Measurements from ENCODE around the gene EPB41L4B.

The EPB41L4B gene

DNA sequence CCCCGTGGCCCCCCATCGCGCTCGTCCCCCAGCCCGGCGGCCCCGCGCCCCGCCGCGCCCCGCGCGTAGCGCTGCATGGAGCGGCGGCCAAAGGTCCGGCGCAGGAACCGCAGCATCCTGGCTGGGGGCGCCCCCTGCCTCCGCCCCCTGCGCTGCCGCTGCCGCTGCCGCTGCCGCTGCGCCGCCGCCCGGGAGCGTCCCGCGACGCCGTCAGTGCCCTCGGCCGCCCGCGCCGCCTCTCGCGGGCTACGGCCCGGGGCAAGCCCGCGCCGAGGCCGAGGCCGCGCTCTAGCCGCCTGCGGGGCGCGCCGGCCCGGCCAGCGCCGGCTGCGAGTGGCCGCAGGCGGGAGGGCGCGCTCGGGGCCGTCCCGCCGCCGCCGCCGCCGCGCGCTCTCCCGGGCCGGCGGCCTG, 523 bp downstream of the EPB41L4B start:
- DNase-seq (ENCODE audit: low spot score), result peak; percentile 49

DNA sequence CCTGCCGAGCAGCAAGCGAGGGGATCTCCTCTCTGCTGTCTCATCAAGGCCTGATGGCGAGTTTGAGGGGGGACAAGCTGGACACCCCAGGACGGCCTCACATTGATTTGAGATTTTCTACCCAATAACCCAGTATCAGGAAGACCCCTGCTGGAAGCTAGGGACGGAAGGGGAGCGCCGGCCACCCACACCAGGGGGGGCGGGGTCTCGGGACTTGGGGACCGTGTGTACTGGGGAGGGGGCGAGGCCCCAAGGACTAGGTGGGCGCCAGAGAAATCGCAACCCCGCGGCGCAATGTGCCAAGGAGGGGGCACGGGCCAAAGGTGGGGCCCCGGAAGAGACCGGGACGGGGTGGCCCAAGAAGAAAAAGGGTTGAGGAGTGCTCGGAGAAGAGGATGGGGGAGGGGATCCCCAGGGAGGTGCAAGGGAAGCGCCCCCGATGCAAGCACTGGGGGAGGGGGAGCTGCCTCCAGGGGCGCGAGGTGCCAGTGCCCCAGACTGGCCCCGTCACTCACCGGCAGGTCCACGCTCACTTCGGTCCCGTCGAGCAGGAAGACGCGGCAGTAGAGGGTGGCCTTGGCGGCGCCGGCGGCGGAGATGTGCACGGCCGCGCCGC, 1.1 kb downstream of the EPB41L4B start:
- DNase-seq (ENCODE audit: low spot score), result peak; percentile 45

DNA sequence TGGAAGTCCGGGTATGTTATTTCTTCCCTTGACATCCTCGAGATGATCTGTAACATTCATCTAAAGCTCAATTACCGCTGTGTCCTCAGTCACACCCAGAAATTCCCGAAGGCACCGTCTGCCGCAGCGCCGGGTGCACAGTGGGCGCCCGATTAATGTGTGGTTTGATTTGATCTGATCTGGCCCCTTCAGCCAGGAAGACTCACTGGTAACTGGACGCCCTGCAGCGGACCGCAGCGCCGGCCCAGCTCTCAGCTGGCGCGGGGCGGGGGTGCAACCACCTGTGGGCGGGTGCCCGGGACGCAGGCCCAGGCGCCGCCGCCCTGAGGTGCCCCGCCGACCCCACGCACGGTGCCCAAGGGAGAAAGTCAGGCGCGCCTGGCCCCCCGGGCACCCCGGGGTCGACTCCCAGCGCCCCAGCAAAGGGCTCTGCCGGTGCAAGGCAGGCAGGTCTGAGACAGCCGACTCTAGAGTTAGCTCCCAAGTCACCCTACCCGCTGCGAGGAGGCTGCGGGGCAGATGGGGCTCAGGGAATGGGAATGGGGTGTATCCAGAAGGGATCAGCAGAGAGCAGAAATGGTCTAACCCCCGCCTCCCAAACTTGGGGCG, 1.7 kb downstream of the EPB41L4B start:
- peak; percentile 23 for DNase-seq (ENCODE audit: low spot score)

DNA sequence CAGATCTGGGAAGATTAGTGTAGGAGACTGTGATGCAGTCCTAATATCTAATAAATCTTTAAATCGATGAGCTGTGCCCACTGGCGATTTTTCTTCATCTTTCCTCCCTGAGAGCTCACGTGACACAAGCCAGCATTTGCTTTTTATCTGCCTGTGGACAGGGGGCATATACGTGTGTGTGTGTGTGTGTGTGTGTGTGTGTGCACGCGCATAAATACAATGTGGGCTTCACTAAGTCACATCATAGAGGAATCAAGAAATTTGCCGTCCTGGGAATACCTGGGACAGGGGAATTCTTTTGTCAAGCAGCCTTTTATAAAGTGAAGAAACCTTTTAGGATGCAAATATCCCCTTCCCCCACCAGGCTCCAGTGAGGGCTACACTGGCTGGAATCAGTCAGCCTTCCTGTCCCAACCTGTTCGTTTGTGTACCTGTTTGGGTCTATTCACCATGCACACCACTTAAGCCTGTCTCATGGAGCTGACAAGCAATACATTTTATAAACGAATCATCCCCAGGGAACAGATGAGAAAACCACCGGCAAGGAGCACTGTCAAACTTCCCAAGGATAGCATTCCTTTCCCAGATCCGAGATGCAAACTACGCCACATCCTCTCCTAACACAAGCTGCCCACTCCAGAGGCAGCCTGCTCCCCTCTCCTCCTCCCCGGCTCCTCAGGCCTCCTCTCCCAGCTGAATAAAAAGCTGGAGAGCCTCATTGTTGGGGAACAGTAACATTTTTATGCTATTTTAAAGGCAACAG, 2.7 kb downstream of the EPB41L4B start:
- DNase-seq (ENCODE audit: low spot score), result peak; percentile 43

DNA sequence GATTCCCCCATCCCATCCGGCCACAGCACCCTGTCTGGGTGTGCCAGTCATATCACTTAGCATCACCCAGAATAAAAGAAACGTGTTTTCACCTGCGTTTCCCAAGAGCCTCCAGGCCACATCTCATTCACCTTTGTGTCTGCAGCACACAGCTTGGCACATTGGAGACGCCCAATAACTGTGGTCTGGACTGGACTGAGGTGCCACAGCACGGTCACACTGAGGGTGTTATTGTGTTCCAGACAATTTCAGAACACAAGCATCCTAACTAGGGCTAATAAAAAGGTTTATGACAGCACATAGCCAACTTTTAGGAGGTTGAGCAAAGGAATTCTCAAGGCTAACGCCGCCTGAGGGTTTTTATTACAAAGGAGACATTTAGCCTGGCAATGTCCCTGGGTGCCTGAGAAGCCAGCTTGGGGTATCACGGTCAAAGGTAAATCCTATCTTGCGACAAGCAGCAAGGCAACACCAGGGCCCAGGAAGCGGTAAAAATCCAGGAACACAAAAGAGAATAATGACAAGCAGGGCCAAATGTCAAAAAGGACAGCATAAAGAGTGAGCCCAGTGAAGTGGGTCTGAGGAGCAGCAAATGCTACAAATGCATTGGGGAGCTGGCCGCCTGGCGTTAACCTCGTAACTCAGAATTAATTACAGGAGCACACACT, 3.4 kb downstream of the EPB41L4B start:
- no peak for DNase-seq (ENCODE audit: low spot score)

DNA sequence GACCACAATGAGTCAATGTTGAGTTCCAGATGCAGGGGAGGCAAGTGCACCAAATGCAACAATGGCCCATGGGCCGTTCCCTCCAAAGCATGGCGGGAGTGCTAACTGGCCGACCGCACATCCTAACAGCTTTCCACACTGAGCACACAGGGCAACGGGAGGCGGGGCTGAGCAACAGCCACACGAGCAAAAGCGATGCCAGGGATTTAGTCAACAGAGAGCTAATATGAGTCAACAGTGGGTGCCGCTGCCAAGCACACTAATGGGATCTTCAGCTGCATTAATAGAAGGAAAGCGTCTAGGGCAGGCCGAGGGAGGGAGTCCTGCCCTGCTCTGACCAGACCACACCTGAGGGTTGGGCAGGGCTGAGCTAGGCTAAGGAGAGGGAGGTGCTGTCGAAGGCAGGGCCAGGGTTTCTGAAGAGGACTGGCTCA, 4.6 kb downstream of the EPB41L4B start:
- peak; percentile 96 for DNase-seq (ENCODE audit: low spot score)

DNA sequence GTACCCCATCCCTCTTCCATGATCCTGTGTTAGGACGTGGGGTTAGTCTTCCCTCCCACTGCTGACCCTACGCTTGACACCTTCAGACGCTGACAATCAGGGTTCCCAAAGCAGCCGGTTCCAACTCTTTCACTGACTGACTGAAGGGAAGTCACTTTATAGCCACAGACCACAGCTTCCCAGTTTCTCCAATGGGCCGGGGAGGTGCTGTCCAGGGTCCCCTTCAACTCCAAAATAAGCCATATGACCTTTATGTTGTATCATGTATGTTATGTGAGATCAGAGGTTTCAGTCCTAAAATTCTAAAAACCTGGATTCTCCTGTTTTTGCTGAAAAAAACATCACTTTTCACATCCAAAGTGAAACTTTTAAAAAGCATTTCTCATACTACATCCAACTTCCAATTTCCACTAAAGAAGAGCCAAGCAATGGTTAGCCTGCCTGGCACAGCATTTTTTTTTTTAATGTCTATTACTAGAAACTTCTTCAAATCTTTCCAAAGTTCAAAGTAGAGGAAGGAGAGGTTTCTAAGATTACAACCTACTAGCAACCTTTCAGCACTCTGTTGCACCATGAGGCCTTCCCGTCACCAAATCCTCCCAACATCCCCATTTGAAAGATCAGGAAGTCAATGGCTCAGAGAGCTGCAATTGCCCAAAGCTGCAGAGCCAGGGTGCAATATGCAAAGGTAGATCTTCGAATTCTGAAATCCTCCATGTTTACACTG, 5.2 kb downstream of the EPB41L4B start:
- DNase-seq (ENCODE audit: low spot score), result no peak

DNA sequence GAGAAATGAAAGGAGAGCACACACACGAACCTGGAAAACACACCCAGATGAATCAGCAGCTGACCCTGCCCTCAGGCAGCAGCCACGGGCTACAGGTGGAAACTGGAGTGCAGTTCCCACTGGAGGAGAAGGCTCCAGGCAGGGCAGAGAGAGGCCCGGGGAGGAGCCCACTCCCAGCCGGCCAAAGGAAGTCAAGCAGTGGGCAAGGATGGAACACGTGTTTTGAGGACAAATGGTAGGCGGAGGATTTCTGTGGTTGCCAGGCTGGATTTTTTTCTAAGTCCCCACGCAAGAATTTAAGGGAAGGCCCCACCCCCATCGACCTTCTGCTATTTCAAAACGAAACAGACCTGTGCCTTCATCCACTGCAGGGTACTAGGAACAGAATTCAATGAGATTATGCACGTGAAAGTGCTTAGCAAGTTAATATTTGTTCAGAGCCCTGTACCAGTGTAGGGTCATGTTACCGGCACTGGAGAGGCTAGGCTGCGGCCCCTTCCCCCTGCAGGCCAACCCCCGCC, 6.8 kb downstream of the EPB41L4B start:
- peak; percentile 40 for DNase-seq (ENCODE audit: low spot score)

DNA sequence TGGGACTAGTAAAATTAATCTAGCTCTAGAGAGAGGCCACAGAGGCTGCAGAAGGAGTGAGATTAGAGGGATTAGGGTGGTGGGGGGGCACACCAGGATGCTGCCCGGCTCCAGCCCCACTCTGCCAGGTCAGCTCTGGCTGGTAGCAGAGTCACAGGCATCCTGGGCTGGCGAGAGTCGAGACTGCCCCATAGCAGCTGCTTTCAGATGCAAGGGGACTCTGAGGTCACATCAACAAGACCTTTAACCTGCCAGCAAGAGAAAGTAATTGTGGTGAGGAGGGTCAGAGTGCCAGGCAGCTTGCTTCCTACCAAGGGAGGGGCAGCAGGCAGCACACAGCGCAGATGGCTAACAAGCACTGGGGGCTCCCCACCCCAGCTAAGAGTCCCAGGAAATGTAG, 7.5 kb downstream of the EPB41L4B start:
- DNase-seq (ENCODE audit: low spot score), result no peak

DNA sequence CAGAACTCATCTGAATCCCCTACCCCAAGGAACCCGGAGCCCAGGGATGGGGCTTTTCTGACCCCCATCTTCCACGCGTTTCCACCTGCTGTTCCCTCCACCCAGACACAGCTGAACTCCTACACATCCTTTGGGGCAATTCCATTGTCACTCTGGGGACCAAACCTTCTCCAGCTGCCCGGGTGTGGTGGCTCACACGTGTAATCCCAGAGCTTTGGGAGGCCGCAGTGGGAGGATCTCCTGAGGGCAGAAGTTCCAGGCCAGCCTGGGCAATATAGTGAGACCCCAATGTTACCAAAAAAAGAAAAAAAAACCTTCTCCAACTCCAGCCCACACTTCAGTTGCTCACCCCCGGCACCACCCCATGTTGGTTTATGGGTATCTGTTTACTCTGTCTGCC, 8.1 kb downstream of the EPB41L4B start:
- DNase-seq (ENCODE audit: low spot score), result no peak

DNA sequence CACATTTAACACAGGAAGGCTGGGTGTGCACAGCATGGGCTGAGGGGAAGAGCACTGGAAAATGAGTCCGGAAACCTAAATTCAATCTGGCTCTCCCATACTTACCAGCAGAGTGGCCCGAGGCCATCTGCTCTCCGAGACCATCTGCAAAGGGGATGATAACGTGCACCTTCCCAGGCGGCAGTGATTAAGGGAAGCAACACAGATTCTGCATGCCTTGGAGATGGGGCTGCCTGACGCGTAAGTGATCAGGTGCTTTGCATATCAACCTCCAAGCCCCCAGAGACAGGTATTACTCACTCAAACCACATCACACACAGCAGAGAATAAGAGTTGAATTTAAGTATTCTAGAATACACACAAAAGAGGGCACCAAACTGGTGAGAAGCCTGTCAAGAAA, 9.1 kb downstream of the EPB41L4B start:
- peak; percentile 25 for DNase-seq (ENCODE audit: low spot score)

DNA sequence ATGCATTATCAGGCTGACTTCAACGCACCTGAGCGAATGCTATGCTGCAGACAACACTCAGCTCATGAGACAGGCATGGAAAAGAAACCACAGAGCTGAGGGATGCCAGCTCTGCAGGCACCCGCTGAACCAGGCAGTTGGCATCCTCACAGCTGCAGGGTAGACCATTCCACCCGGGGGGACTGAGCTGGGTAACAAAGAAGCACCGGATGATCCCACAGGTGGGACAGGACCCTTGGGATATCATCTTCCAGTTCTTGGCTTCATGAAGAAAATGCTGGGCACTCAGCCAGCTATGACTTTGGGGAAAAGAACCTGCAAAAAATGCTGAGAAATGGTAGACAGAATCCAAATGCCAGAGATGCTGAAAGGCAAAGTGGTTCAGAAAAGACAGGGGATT, 9.6 kb downstream of the EPB41L4B start:
- DNase-seq (ENCODE audit: low spot score), result peak; percentile 53

DNA sequence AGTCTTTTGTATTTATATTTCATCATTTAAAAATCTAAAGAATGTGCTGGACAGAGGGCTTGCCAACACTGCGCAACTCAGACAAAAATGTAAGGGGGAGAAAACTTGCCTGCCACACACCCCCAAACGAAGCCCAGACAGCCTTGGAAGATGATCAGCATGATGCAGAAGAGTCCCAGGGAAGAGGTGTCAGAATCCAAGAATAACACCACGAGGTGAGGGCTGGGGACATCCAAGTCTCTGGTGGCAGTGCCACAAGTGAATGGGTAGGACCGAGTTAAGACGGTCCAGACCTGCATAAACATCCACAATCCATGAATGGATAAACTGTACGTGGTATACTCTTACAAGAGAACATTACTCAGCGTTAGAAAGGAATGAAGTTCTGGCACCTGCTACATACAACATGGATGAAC, 10.4 kb downstream of the EPB41L4B start:
- no peak for DNase-seq (ENCODE audit: low spot score)

DNA sequence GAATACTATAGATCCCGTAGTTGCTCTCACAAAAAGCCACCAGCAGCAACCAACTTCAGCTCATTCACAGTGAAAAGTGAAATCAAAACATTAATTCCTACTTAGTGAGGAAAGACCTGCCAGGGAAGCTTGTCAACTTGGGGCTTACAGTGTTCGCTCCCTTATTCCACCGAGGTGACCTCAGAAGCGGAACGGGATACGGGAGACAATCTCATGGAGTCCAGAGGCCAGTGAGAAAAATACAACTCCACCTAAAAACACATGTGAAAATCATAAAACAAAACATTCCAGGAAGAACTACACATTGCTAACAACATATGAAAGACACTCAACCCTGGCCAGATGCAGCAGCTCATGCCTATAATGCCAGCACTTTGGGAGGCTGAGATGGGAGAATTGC, 11.6 kb downstream of the EPB41L4B start:
- DNase-seq (ENCODE audit: low spot score), result no peak

DNA sequence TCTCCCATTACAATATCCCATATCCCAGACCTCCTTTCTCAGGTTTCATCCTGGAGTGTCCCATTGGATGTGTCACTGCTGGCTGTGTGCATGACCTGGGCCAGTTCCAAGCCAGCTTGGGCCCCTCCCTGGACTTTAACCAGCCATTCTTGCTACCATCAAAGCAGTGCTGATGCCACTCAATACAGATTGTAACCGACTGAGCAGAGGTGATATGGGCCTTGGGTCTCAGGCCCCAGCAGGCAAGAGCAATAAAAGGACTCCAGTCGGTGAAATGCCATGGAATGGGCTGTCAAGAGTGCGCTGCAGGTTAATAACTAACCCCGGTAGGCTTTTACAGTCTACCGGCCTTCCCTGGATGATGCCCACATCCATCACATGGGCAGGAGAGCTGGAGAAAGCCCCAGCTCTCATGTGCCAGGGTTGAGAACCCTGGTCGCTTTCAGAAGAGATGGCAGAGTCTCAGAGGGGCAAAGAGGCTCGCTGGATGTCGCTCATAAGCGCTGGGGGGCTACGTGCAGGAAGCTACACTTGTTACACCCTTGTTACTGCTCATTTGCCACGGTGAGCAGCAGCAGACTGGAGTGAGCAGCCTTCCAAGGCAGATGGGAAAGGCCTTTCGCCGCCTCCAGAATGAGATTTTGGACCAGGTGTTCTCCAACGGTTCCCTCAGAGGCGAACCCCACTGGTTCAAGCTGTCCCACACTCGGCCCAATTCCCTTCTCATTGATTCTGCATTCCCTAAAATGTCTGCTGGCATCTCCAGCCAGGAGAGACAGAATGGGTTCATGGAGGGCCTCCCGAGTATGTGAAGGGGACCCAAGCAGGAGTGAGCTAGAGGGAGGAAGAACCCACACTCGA, 13.2 kb downstream of the EPB41L4B start:
- peak; percentile 63 for DNase-seq (ENCODE audit: low spot score)

DNA sequence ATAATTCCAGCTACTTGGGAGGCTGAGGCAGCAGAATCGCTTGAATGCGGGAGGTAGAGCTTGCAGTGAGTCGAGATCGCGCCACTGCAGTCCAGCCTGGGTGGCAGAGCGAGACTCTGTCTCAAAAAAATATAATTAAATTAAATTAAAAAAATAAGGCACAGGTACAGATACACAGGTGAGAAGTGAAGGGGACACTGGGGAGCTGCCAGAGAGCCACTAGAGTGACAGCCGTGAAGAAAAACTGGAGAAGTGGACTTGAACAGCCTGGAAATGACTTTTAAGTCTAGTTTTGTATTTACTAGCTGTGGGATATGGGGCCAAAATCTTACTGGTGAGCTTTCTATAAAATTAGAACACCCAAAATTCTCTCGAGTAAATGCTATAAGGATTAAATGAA, 15.1 kb downstream of the EPB41L4B start:
- DNase-seq (ENCODE audit: low spot score), result no peak

DNA sequence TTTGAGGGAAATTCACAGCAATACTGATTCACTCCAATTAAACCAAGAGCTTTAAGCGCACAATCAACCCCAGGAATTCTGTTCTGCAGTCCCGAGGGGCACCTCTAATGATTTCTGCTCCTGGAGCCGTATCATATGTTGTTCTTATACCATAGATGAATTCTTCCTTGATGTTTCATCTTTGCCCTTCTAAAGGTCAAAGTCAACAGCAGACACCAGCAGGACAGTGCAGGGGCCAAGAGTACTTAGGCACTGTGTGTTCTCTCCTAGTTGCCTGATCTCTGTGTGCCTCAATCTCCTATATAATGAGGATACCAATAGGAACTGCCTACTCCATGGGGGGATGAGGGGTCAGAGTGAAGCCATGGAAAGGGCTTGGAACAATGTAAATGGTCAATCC, 16.5 kb downstream of the EPB41L4B start:
- no peak for DNase-seq (ENCODE audit: low spot score)

DNA sequence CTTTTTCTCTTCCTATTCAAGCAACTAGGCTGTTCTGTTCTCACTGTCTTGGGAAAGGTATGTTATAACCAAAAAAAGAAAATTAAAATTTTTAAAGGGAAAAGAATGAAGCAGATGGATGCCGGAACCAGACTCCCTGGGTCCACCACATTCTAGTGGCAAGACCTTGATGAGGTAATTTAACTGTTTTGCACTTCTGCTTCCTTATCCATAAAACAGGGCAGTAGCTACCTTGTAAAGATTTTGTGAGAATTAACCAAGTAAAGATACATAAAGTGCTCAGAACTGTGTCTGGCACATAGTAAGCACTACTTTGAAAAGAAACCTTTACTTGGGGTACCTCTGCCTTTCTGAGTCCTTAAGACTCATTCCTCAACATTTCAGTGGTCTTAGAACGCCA, 17.0 kb downstream of the EPB41L4B start:
- no peak for DNase-seq (ENCODE audit: low spot score)

DNA sequence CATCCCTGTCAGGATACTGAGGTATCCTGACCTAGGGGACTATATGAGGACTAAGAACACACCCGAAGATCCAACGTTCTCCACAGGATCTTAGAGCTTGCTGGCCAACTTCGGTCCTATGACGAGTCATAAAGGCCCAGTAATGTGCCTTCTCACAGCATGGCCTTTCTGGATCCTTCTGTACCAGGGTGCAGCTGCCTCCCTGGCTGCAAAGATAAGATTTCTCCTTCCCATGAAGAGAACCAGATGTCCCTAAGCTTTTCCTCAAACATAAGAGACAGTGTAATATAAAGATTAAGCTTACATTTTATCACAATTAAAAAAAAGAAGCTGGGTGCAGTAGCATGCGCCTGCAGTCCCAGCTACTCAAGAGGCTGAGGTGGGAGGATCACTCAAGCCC, 18.3 kb downstream of the EPB41L4B start:
- no peak for DNase-seq (ENCODE audit: low spot score)

DNA sequence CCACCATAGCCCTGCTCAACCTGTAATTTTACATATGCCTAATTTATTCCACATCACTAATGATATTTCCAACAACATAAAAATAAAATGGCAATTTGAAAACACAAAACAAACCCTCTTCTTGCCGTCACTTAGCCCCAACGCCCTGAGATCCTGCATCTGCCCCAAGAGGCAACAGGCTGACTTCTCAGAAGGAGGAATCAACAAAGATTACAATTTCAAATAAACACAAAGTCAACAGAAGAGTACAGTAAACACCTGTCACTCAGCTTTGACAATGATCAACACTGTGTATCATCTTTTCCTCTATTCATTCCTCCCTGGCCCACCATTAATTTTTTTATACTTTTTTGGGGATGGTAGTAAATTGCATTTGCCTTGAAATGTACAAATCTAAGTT, 19.8 kb downstream of the EPB41L4B start:
- DNase-seq (ENCODE audit: low spot score), result no peak

DNA sequence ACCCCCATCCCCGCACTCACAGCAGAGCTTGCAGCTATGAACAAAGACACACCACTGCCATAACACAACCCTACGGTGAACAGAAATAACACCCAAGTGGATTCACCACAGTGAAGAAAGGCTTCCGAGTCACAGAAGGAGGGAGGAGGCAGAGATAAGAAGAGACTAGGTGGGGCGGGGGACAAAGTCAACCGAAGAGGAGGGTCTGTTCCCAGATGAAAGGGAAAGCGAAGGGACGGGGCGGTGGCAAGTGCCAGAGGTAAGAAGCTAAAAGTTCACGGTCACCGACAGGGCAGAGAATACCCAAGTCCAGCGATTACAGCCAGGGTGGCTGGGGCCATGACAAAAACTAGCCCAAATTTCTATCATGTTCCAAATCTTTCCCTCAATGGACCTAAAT, 21.0 kb downstream of the EPB41L4B start:
- no peak for DNase-seq (ENCODE audit: low spot score)
